ENCODE data around the gene TIE1.

Gene TIE1

GRCh38 chr1:43338001-43338400, 37.2 kb downstream of the TIE1 start:
- no peak for DNase-seq (ENCODE audit: low read depth)

DNA sequence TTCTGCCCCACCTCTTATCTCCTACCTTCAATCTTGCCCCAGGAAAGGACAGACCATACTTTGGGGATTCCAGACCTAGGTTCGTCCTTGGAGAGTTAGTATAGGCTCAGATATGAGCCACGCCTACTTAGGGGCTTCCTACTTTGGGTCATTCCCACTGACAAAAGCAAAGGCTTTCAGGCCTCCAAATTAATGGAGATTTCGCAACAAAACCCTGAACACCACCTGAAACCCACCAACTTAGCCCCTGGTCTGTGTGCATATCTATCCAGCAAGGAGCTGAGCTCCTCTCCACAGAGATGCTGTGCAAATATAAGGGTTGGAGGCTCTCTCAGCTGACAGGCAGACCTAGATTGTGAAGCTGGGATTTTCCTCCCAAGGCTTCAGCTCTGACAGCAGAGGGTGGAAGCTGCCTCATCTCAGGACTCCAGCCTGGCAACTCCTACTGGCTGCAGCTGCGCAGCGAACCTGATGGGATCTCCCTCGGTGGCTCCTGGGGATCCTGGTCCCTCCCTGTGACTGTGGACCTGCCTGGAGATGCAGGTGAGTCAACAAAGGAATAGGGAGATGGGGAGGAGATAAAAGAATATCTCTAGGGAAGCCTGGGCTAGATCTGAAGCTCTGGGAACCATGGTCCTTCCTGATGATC, 38.9 kb downstream of the TIE1 start:
- DNase-seq (ENCODE audit: low read depth), result no peak

- DNase-seq (ENCODE audit: low read depth), result no peak
Observed at GRCh38 chr1:43340559-43340958, 39.8 kb downstream of the TIE1 start.

GRCh38 chr1:43344267-43344850, 43.6 kb downstream of the TIE1 start:
- no peak for DNase-seq (ENCODE audit: low read depth)

- no peak for DNase-seq (ENCODE audit: low read depth)
Observed at GRCh38 chr1:43345120-43345519, 44.3 kb downstream of the TIE1 start.

GRCh38 chr1:43346636-43347035, 45.9 kb downstream of the TIE1 start:
- no peak for DNase-seq (ENCODE audit: low read depth)

GRCh38 chr1:43348343-43348808, 47.6 kb downstream of the TIE1 start:
- no peak for DNase-seq (ENCODE audit: low read depth)

GRCh38 chr1:43348809-43349593, 48.2 kb downstream of the TIE1 start:
- no peak for DNase-seq (ENCODE audit: low read depth)

DNA sequence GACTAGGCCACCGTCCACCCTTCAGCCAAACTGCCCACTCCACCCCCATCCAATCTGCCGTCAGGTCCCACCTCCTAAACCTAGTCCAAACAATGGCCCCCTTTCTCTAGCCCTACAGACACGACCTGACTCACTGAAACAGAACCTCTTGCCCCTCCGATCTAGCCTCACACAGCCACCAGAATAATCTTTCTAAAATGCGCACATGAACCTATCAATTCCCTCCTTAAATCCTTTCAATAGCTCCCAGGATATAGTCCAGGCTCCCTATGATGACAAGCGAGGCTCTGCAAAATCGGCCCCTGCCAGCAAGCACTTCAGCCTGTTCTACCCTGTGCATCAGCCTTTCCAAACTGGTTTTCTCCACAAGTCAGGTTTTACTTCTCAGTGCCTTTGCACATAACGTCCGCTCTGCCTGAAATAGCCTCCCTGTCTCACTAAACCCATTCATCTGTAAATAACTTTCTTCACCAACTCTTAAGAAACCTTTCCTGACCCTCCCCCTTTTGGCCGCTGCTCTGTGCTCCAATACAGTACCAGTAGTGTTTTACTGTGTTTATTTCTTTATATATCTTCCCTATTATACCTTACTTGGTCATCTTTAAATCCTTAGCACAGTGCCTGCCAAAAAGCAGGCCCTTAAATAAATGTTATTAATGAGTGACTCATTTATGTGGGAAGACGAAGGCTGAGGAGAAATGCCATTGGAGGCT, 49.0 kb downstream of the TIE1 start:
- DNase-seq (ENCODE audit: low read depth), result no peak

DNA sequence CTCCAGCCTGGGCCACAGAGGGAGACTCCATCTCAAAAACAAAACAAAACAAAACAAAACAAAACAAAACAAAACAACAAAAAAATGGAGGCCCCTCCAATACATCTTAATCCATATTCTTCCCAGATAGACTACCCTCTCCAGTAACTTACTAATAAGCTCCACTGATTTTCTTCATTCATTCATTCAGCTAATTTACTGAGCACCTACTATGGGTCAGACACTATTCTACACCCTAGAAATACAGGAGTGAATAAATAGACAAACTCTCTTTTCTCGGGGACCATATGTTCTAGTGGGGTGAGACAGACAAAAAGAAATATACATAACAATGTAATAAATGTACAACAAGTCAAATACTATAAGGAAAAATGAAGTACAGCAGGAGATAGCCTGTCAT, 50.2 kb downstream of the TIE1 start:
- no peak for DNase-seq (ENCODE audit: low read depth)

DNA sequence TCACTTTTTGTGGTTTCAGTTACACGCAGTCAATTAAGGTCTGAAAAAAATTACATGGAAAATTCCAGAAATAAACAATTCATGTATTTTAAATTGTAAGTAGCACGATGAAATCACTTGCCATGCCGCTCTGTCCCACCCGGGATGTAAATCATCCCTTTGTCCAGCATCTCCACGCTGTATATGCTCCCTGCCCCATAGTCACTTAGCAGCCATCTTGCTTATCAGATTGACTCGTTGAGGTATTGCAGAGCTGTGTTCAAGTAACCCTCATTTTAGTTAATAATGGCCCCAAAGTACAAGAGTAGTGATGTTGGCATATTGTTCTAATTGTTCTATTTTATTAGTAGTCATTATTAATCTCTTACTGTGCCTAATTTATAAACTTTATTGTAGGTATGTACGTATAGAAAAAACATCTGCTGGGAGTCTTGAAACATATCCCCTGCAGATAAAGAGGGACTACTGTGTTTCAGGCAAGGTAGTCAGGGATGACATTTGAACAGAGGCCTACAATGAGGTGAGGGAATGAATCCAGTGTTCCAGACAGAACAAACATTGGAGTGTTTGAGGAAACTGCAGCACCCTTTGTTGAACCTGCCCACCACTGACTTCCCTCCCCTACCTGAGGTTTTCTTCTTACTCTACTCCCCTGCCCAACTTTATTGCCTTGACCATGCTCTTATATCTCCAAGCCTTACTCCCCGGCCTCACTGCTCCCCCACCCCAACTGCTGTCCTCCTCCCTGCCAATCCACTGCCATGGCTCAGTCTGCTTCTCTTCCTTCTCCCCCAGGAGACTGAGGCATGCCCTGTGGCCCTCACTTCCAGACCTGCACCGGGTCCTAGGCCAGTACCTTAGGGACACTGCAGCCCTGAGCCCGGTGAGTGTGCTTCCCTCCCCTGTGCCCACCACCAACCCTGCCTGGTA, 50.9 kb downstream of the TIE1 start:
- DNase-seq (ENCODE audit: low read depth), result no peak

DNA sequence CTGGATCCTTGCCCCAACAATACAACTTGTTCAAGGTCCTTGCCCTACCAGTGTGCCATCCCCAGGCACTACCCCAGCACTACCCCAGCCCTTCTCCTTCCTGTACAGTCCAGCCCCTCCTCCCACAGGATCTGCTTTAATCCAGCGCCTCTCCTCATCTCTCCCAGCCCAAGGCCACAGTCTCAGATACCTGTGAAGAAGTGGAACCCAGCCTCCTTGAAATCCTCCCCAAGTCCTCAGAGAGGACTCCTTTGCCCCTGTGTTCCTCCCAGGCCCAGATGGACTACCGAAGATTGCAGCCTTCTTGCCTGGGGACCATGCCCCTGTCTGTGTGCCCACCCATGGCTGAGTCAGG, 51.5 kb downstream of the TIE1 start:
- no peak for DNase-seq (ENCODE audit: low read depth)

DNA sequence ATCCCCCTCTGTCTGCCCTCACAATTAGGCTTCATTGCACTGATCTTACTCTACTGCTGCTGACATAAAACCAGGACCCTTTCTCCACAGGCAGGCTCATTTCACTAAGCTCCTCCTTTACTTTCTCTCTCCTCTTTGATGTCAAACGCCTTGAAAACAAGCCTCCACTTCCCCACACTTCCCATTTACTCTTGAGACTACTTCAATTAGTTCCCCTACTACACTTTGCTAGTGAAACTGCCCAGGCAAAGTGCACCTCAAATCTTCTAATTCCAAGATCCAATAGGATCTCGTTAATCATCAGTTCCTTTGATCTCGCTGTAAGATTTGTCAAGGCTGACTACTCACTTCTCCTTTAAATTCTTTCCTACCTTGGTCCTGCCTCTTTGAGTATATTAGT, 52.1 kb downstream of the TIE1 start:
- DNase-seq (ENCODE audit: low read depth), result no peak

GRCh38 chr1:43354471-43354870, 53.7 kb downstream of the TIE1 start:
- DNase-seq (ENCODE audit: low read depth), result no peak

GRCh38 chr1:43354936-43355335, 54.2 kb downstream of the TIE1 start:
- DNase-seq (ENCODE audit: low read depth), result no peak

- DNase-seq (ENCODE audit: low read depth), result no peak
Observed at GRCh38 chr1:43357251-43357650, 56.5 kb downstream of the TIE1 start.

GRCh38 chr1:43358121-43358745, 57.5 kb downstream of the TIE1 start:
- DNase-seq (ENCODE audit: low read depth), result no peak

- DNase-seq (ENCODE audit: low read depth), result peak; percentile 96
Observed at GRCh38 chr1:43358746-43359693, 58.2 kb downstream of the TIE1 start, which contains the start of gene CDC20. Gene CDC20, plus strand, starts transcription at chr1:43358981. Its CDS starts 235 bp downstream, at chr1:43359216.

DNA sequence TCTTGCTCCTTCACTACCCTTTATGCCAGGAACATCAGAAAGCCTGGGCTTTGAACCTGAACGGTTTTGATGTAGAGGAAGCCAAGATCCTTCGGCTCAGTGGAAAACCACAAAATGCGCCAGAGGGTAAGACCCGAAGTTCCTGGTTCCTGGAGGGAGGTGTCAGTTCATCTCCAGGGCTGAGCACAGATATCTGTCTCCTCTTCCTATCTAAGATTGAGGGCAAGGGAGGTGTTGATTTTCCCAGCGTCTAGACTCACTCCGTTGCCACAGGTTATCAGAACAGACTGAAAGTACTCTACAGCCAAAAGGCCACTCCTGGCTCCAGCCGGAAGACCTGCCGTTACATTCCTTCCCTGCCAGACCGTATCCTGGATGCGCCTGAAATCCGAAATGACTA, 58.9 kb downstream of the TIE1 start:
- no peak for DNase-seq (ENCODE audit: low read depth)

DNA sequence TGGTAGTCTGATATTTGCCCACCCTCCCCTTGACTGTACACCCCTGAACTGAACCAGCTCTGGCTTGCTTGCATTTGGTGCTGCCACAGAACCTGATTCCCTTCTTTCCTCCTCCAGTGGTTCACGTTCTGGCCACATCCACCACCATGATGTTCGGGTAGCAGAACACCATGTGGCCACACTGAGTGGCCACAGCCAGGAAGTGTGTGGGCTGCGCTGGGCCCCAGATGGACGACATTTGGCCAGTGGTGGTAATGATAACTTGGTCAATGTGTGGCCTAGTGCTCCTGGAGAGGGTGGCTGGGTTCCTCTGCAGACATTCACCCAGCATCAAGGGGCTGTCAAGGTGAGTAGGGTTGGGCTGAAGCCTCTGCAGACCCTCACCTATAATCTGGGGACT, 59.8 kb downstream of the TIE1 start:
- DNase-seq (ENCODE audit: low read depth), result no peak

All from stimulated activated CD8-positive, alpha-beta memory T cell treated with anti-CD3 and anti-CD28 coated beads, Interleukin-12 subunit alpha, Interleukin-12 subunit beta, amount 100 ng/mL, for 1 hour (primary cell).